ENCODE results near the gene KIRREL2.
"Not testable (repeated sequence)": the region's sequence is repeated elsewhere in the genome, so short reads cannot be mapped to it uniquely, and the experiment has no call there.

The KIRREL2 gene

DNA sequence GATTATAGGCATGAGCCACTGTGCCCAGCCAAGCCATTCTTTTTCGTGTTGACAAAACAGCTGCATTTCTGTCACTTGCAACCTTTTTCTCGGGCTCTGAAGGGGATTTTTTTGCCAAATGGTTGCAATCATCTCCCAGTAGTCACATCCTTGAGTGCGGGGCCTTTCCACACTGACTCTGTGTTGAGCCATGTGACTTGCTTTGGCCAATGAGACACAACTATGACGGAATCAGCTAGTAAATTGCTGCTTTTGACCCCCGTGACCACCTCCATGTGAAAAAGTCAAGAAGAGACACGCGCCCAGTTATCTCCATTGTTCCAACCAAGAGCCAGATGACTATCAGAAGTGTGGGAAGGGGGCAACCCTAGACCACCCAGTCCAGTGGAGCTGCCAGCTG, 22.7 kb upstream of the KIRREL2 start:
- FAIRE-seq (no peak), DNase-seq (ENCODE audit: insufficient read length, low spot score) (no peak)
- no peak for TF ChIP-seq POLR2A (IDR thresholded peaks at IDR 0.05; ENCODE audit: low read depth, low read length)

DNA sequence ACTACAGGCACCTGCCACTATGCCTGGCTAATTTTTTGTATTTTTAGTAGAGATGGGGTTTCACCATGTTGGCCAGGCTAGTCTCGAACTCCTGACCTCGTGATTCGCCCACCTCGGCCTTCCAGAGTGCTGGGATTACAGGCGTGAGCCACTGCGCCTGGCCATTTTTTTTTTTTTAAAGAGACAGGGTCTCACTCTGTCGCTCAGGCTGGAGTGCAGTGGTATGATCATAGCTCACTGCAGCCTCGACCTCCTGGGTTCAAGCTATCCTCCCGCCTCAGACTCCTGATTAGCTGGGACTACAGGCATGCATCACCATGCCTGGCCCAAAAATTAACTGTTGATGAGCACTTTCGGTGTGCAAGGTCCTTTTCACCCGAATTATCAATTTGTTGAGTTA, 20.6 kb upstream of the KIRREL2 start:
- not testable (repeated sequence) for FAIRE-seq; DNase-seq (ENCODE audit: insufficient read length, low spot score)

DNA sequence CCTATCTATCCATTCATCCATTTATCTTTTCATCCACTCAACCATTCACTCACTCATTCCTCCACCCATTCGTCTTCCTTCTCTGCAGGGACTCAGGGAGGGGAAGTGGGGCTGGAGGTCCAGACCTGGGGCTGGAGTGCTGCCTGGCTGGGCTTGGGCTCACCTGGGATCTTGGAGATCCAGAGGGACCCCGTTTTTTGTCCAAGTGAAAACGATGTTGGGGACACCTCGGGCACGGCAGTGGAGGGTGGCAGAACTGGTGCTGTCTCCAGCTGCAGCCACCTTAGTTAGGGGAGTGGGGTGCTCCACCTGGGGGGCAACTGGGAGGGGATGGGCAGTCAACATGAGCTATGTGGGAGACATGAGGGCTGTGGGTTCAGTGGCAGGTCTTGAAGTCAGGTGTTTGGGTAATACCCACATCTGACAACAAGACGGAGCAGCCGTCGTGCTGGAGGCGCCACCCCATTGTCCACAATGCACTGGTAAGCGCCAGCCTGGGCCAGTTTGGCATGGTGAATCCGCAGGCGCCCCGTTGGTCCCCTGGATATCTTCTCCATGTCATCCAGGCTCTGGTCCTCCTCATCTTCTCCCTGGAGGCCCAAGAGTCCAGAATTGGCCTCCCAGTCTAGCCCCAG, 14.6 kb upstream of the KIRREL2 start:
- no peak for TF ChIP-seq POLR2A (IDR thresholded peaks at IDR 0.05; ENCODE audit: low read depth, low read length)
- no peak for DNase-seq (ENCODE audit: insufficient read length, low spot score)
- FAIRE-seq = no peak

DNA sequence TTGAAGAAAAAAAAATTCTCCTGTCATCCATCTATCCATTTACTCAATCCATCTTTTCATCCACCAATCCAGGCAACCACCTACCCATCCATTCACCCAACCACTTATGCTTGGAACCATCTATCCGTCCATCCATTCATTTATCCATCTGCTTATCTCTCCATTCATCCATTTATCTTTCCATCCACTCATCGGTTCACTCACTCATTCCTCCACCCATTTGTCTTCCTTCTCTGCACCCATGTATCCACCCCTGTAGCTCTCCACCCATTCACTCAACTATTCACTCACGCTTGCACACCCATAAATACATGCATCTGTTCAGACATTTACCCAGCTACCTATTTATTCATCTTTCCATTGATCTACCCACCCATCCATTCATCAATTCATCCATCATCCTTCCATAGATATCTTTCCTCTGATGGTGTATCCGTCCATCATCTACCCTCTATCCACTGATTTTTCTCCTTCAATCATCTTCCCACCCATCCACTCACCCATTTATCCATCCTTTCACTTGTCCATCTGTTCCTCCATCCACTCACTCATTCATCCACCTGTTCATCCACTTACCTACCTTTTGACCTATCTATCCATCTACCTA, 13.9 kb upstream of the KIRREL2 start:
- no peak for FAIRE-seq
- no peak for TF ChIP-seq POLR2A (IDR thresholded peaks at IDR 0.05; ENCODE audit: low read depth, low read length)
- no peak for DNase-seq (ENCODE audit: insufficient read length, low spot score)

DNA sequence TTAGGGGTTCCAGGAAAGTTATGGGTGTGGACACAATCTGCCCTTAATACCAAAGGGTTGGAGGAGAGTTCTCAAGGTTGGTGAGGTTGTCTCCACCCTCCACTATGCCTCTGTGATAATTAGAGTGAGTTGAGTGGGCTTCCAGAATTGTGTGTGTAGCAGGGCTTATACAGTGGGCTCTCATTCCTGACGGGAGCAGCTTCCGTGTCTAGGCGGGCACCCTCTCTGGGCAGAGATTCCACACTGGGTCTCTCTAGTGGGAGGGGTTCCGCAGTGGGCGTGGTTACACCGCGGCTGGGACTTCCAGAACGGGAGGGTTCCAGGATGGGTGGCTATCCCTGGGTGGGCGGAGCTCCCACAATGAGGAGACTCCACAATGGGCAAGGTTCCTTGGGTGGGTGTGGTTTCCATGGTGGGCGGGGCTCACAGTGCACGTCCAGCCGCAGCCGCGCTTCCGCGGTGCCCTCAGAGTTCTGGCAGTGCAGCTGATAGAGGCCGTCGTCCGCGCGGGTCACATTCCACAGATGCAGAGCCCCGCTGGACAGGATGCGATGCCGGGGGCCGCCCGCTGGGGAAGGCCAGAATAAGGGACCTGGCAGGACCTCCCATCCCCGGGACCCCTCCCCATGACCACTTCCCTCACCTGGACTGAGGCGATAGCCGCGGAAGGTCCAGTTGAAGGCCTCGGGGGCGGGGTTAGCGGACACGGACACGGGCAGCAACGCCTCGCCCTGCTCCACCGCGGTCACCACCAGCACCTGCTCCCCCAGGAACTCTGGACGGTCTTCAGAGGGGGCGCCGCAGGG, 12.8 kb upstream of the KIRREL2 start:
- no peak for TF ChIP-seq POLR2A (IDR thresholded peaks at IDR 0.05; ENCODE audit: low read depth, low read length)
- no peak for DNase-seq (ENCODE audit: insufficient read length, low spot score)
- FAIRE-seq = no peak

DNA sequence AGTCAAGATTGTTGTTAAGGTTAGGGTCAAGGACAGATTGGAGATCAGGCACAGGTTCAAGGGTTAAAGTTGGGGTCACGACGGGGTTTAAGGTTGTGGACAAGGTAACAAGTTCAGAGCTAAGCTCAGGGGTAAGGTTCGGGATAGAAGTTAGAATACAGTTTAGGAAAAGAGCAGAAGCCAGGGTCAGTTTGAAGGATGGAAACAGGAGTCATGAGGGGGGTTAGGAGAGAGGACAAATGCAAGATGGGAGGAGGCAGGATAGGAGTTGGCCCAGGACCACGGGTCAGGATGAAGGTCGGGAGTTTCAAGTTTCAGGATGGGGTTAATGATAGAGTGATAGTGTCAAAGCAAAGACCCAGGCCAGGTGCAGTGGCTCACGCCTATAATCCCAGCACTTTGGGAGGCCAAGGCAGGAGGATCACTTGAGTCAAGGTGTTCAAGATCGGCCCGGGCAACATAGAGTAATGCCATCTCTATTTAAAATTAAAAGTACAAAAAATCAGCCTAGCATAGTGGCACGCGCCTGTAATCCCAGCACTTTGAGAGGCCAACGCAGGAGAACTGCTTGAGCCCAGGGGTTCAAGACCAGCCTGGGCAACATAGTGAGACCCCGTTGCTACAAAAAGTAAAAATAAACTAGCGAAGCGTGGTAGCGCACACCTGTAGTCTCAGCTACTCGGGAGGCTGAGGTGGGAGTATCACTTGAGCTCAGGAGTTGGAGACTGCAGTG, 12.1 kb upstream of the KIRREL2 start:
- no peak for DNase-seq (ENCODE audit: insufficient read length, low spot score)
- FAIRE-seq = no peak
- TF ChIP-seq POLR2A (IDR thresholded peaks at IDR 0.05; ENCODE audit: low read depth, low read length) = no peak

DNA sequence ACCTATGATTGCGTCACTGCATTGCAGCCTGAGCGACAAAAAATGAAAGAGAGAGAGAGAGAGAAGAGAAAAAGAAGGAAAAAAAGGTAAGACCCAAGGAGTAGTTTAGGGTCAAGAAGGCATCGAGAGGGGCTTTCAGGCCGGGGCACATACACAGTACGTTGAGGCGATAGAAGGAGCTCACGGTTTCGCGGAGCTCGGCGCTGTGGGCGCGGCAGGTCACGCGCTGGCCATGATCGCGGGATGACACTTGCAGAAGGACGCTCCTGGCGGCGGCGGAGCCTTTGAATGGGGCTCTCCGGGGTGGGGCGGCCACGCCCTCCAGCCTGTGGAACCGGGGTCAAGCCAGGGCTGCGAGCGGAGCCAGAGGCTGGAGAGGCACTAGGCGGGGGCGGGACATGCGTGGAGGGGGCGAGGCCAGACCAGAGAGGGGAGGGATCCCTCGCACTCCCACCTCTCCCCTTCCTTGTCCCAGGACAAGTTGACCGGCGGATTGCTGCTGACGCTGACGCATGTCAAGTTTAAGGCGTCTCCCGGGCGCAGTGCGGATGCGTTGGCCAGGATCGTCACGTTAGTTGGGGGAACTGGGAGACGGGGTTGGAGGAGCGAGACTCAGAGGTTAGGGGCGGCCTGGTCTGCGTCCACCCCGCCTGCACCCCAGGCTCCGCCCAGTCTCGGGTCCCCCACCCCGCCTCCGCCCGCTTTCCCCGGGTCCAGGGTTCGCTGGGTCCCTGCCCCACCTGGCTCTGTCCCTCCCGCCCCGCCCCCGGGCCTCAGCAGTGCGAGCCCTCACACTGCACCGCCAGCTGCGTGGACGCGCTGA, 11.3 kb upstream of the KIRREL2 start:
- TF ChIP-seq POLR2A (IDR thresholded peaks at IDR 0.05; ENCODE audit: low read depth, low read length) = no peak
- DNase-seq (ENCODE audit: insufficient read length, low spot score) = no peak
- FAIRE-seq = no peak

DNA sequence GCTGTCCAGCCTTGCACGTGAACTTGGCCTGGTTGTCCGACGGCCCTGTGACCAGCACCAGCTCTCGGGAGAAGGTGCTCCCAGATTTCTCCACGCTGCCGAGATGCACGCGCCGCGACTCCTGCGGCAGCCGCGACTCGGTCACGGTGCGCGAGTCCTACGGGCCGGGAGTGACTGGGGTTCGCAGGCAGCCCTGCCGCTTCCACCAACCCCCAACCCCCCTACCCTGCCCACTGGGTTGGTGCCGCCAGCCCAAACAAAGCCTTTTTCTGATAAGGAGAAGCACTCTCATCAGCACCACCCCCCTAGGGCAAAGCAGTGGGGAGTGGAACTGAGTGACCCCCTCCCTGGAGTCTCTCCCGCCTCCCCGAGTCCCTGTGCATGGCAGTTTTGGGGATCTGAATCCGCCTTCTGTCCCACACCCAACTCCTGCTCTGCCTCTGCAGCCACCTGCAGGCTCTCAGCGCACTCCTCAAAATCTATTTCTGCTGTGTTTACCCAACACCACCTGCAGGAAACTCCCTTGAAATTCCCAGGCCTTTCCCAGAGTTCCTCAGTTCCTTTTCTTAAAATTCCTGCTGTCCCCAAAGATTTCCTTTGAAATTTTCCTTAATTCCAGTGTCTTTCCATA, 10.6 kb upstream of the KIRREL2 start:
- DNase-seq (ENCODE audit: insufficient read length, low spot score) (no peak), FAIRE-seq (no peak)
- TF ChIP-seq POLR2A (IDR thresholded peaks at IDR 0.05; ENCODE audit: low read depth, low read length) = no peak

DNA sequence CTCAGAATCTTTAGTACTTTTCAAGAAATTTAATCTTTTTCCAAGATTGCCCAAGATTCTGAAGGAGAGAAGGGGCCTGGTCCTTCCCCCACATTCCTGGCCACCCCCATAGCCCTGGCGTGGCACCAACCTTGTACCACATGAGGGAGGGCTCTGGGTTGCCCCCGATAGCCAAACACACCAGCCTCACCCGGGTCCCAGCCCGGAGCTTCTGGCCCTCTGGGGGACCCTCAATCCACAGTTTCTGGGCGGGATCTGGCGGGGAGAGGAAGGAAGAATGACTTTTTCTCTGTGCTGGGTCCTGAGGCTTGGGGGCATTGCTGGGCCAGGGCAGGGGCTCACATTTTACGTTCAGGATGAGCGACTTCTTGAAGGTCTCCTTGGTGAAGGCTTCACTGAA, 8.8 kb upstream of the KIRREL2 start:
- DNase-seq (ENCODE audit: insufficient read length, low spot score) (no peak), FAIRE-seq (no peak)
- TF ChIP-seq POLR2A (IDR thresholded peaks at IDR 0.05; ENCODE audit: low read depth, low read length) = no peak

DNA sequence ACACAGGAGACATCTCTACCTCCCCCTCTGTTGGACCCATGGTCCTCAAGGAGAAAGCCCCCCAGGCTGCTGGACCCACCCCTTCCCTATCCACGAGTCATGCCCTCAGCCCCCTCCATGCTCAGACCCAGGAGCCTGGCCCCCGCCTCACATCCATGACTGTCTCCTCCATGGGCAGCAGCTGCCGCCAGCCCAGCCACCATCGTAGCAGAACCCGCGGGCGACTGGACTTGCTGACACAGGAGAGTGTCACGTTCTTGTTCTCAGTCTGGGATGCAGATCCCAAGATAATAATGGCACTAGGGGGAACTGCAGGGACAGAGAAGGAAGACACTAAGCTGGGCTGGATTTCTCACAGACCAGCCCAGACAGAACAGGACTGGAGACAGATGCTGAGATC, 8.2 kb upstream of the KIRREL2 start:
- FAIRE-seq (no peak), DNase-seq (ENCODE audit: insufficient read length, low spot score) (no peak)
- TF ChIP-seq POLR2A (IDR thresholded peaks at IDR 0.05; ENCODE audit: low read depth, low read length) = no peak

DNA sequence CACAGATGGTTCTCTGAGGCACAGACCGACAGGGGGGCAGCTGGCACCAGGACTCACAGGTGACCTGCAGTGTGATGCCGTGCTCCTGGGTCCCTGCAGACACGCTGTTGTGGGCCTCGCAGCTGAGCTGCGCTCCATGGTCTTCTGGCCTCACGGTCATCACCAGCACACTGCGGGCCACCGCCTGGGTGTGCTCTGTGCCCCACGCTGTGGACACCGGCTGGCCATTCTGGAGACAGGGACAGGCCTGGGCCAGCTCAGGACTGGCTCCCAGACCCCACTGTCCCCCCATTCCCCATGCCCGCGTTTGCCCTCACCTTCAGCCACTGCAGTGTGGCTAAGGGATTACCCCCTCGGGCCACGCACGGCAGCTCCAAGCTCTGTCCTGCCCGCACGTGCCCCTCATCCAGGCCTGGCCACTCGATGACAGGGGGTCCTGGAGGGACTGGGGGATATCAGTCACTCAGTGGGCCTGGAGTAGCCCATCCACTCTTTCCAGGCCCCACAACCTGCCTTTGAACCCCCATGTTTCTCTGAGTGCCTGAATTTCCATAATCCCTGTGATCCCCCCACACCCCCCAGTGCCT, 7.7 kb upstream of the KIRREL2 start:
- FAIRE-seq = no peak
- TF ChIP-seq POLR2A (IDR thresholded peaks at IDR 0.05; ENCODE audit: low read depth, low read length) = no peak
- no peak for DNase-seq (ENCODE audit: insufficient read length, low spot score)

DNA sequence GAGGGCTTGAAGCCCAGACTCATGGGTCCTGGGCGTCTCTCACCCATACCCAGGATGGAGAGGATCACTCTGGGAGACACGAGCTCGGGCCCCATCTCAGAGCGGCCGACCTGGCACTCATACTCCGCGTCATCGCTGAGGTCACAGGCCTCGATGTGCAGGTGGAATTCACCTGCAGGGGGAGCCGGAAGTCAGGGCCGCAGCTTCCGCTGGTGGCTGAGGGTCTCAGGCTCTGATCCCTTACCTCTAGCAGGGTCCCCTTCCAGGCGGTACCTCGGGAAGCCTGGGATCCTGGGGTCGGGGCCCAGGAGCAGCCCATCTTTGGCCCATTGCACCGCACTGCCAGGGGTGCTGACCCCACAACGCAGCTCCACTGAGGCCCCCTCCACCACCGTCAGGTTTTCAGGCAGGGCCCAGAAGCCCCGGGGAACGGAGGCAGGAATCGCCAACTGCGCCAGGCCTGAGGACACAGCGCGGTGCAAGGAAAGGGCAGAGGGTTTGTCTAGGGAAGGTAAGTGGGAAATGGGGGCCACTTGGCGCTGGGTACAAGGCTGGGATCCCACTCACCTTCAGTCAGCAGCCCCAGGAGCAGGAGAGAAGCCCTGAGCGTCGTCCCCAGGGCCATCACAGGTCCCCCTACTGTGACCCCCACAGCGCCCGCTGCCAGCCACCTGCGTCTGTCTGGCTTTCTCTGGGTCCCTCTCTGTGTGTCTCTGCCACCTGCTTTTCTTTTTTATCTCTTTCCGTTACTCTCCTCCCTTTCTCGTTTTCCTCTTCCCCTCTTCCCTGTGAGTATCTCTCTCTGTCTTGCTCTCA, 5.3 kb upstream of the KIRREL2 start:
- DNase-seq (ENCODE audit: insufficient read length, low spot score) (no peak), FAIRE-seq (no peak)
- no peak for TF ChIP-seq POLR2A (IDR thresholded peaks at IDR 0.05; ENCODE audit: low read depth, low read length)
